Right forelimb (tissue), 1 donor: ENCODE results near the gene ITPR2.
"Not testable (repeated sequence)": the region's sequence is repeated elsewhere in the genome, so short reads cannot be mapped to it uniquely, and the experiment has no call there.

ENCODE experiments used
- DNase-seq: peaks from one replicate; pipeline ENCODE4 v3.0.0-alpha.2; 2018

ITPR2 gene

DNA sequence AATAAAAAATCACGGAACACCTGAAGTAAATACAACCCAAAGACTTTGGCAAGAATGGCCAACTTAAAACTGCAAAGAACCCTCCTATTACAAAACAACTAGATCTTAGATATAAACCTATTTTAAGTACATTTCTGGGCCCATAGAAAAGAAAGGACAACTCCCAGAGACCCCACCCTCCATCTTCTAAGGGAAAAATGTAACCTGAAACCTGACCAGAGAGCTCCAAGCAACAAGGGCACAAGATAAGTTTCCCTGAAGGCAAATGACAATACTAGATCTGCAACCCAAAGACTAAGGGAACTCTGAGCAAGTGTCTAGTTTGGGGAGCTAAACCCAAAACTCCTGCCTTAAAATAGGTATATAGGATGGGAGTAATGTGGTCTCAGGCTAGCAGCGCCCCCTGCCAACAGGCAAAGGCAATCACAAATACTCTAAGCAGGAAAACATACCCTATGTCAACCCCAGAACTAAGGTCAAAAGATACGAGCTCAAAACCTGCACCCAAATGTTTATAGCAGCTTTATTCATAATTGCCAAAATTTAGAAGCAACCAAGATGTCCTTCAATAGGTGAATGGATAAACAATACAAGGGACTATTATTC, 218.9 kb downstream of the ITPR2 start:
- no peak for DNase-seq

DNA sequence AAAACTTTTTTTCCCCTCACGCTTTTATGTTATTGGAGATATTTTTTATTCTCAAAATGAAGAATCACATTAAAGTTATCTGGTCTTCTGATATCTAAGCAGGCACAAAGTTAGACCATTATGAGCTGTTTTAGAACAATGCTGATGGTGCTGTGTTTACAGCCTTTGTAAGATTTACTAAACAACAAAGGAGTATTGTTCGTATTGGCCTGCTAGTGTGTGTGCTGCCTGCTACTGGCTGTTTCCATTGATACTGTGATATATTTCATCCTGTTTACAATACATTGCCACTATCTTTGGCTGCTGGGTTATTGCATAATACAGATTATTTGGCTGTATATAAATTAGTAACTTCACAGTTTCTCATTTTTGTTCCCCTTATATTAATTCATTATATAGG, 220.8 kb downstream of the ITPR2 start:
- DNase-seq, result no peak

DNA sequence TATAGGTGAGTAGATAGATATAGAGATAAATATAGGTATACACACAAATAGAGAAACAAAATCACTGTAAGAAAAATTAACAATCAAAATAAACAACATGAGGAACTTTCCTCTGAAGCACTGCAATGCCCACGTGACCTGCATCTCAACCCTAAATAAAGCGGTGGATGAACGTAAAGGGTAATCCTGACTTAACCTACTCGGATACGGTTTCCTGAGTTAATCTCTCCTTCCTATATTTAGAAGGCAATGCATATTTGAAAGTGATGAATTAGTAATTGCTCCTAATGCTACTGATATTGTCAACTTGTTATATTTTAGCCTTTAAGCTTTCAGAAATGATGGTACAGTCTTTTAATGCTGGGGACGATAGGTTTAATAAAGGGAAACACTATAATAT, 221.4 kb downstream of the ITPR2 start:
- DNase-seq, result no peak

DNA sequence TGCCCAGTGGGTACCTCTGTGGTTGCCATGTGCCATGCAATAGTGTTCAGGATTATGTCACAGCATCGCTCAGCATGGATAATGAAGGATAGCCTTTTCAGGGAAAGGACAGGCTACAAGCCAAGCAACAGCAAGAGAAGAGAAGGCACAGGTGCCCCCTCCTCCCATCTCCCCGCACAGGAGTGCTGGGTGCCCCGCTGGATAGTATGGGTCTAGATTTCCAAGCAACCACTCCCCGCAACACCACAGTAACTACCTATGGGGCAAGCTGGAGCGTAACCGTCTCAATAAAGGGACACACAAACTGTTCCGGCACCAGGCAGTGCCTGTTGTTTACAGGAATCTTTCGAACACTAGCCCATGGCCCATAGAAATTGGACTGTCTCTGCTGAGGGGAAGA, 222.2 kb downstream of the ITPR2 start:
- DNase-seq, result no peak

DNA sequence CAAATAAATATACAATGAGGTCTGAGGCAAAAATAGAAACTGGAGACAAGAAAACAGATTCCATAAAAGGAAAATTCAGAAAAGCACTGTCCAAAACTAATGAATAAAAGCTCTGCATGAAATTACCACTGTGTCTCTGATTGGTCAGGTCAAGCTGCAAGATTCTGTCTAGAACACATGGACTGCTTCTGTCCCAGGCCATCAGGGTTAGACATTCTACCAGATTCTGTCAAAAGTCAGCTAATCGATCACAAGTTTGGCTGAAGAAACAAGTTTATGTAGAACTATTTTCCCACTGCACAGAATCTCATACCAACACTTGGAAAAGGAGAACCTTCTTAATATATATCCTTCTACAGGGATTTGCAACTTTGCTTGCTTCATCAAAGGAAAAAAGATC, 223.0 kb downstream of the ITPR2 start:
- DNase-seq, result no peak

DNA sequence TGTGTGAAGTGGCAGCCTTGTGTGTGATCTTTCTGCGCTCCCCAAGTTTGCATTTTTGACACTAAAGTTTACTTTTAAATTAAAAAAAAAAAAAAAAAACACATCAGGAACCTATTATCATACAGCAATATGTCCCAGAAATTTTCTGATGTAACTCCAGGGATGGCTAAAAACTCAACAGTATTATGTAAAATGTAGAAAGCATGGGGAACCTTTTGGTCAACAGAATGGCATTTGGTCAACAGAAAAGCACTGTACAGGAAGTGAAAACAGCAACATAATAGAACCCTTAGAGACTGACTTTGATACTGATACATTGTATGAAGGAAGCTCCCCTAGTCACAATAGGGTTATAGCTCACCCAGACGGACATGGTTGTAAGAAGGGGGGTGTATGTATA, 224.3 kb downstream of the ITPR2 start:
- DNase-seq, result no peak

DNA sequence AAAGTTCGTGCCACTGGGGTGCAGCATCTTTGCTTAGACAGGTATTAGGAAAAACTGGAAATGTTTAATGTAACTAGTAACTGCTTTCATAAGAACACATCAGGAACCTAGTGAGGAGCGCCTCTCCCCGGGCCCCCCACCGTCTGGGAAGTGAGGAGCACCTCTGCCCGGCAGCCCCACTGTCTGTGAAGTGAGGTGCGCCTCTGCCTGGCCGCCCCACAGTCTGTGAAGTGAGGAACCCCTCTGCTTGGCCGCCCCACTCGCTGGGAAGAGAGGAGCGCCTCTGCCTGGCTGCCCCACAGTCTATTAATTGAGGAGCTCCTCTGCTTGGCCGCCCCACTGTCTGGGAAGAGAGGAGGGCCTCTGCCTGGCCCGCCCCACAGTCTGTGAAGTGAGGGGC, 224.7 kb downstream of the ITPR2 start:
- DNase-seq, result no peak

- DNase-seq, result no peak
Observed at GRCh38 chr12:26606911-26607310, 226.1 kb downstream of the ITPR2 start.

DNA sequence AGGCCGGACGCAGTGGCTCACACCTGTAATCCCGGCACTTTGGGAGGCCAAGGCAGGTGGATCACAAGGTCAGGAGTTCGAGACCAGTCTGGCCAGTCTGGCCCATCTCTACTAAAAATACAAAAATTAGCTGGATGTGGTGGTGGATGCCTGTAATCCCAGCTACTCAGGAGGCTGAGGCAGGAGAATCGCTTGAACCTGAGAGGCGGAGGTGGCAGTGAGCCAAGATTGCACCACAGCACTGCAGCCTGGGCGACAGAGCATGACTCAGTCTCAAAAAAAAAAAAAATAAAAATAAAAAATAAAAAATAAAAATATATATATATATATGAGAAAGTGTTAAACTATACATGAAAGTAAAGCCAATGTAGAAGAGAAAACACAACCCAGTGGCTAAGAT, 228.2 kb downstream of the ITPR2 start:
- DNase-seq, result not testable (repeated sequence)

GRCh38 chr12:26599096-26599695, 233.8 kb downstream of the ITPR2 start:
- no peak for DNase-seq

DNA sequence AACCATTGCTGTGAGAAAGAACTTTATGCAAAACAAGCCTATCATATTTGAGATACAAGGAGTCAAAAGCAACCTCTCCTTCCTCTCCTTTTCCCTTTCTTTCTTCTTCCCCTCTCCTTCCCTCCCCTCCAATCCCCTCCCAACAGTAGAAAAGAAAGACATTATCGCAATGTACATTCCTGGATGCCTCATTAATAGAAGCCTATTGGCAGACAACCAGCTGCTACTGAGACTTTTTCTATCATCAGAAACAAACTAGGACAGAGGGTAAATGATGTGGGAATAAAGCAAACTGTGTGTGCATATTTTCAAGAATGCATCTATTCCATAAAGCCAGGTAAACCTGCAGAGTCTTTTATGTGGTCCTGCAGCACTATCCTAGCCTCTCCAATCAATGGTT, 237.2 kb downstream of the ITPR2 start:
- DNase-seq, result no peak

DNA sequence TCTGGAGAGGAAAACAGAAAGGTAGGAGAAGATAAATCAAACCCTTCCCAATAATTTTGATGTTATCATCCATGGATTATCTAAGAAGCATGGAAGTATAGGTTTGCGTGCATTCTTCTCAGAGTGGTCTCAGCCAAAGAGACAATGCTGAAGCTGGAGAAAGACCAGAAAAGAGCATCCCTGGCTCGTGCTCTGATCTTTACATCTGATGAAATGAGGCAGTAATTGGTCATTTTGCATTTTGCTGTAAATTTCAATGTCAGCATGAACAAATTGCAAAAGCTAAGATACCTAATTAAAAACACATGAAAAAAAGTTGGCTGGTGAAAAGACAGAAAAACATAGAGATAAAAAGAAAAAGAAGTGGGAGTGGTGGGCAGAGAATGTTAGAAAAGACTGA, 252.4 kb downstream of the ITPR2 start:
- no peak for DNase-seq

DNA sequence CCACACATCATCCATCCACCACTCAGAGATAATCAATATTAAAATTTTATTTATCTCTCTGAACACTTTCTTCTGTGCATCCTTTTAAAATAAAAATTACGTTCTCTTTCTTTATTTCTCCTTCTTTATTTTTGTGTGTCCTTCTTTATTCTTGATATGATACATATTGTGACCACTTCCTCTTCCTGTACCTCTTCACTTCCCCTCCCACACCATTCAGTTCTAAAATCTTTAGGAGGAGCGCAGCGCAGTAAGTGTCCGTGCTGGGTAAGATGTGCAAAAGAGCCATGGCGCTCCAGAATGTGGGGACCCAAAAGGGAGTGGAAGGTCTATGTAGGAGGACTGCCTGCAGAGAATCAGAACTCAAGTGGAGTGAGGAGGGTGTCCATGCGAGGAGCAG, 256.7 kb downstream of the ITPR2 start:
- DNase-seq, result no peak

- DNase-seq, result no peak
Observed at GRCh38 chr12:26573225-26573909, 259.6 kb downstream of the ITPR2 start.

GRCh38 chr12:26572137-26572536, 260.9 kb downstream of the ITPR2 start:
- no peak for DNase-seq

- DNase-seq, result no peak
Observed at GRCh38 chr12:26571560-26571959, 261.4 kb downstream of the ITPR2 start.

DNA sequence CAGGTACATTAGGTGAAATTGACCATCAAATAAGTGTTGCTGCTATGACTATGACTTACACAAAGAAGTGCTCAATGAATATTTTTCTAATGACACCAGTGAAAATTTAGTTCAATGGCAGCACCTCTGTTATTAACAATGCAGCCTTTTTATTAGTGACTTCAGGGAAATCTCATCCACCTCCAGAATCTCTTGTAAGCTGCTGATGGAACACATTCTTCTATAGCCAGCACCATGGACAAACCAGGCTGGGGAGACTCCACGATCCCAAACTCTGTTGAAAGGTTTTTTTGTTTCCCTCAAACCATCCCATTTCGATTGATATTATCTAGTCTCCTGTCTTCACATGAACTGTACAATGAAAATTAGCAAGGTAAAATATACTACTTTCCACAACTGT, 265.9 kb downstream of the ITPR2 start:
- no peak for DNase-seq

GRCh38 chr12:26566675-26567074, 266.3 kb downstream of the ITPR2 start:
- no peak for DNase-seq

- no peak for DNase-seq
Observed at GRCh38 chr12:26566186-26566585, 266.8 kb downstream of the ITPR2 start.

DNA sequence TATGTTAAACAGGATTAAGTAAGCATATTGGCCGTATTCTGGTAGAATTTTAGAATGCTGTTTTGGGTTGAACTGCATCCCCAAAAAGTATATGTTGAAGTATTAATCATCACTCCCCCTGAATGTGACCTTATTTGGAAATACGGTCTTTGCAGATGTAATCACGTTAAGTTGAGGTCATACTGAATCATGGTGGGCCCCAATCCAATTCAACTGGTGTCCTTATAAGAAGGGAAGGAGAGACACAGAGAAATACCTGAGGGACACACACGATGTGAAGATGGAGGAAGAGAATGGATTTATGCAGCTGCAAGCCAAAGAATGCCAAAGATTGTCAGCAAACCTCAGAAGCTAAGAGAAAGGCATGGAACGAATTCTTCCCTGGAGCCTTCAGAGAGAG, 268.6 kb downstream of the ITPR2 start:
- DNase-seq, result no peak

DNA sequence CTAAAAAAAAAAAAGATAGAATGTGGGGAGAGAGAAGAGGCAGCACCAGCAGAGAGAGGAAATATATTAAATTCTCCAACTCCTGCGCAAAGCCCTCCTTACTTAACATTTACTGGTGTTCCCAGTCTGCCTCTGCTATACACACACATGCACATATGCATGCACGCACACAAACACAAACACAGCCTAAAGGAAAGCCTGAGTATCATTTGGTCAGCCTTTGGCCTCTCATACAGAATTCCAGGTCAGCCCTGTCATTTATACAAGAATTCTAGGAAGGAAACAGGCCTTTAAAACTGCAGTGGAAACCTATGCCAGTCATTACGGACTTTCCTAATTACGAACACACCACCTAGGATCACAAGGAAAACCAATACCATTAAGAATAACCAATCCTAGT, 269.4 kb downstream of the ITPR2 start:
- DNase-seq, result no peak

GRCh38 chr12:26557326-26557725, 275.7 kb downstream of the ITPR2 start:
- DNase-seq, result no peak

- DNase-seq, result no peak
Observed at GRCh38 chr12:26556916-26557315, 276.1 kb downstream of the ITPR2 start.

DNA sequence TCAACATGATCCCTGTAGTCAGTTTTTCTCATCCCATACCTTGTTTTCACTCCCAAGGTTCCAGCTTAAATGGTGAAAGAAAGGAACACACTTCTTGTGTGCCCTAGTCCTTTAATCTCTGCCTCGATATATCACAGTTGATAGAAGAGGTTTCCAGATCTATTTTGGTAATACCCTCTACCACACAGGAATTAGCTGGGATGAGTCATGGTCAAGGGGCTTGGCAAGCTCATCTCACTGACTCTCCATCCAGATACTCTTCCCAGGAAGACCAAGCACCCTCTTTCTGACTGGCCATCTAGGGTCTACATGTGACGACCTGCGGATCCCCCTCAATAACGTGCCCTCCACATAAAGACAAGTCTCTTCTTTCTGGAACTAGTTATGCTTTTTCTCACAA, 277.9 kb downstream of the ITPR2 start:
- DNase-seq, result no peak

DNA sequence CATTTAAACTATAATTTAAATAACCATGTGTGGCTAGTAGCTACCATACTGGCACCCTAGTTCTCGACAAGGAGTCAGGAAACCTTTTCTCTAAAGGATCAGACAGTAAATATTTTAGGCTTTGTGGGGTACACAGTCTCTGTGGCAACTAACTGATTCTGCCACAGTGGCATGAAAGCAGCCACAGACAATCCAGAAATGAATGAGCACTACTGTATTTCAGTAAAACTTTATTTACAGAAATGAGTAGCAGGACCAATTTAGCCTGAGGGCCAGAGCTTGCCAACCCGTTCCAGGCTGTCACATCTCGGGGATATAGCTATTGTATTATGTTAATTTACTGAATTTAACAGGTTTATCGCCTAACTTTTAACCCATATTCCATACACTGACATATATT, 278.7 kb downstream of the ITPR2 start:
- no peak for DNase-seq
